Activated naive CD8-positive, alpha-beta T cell treated with anti-CD3 and anti-CD28 coated beads, Interleukin-2, amount 50 U/mL, for 16 hours (primary cell): ENCODE results near the gene MYLK2.

ENCODE experiments used
- DNase-seq: peaks from one replicate; pipeline ENCODE4 v3.0.0-alpha.2; 2020; ENCODE audit warnings: low read depth, low spot score

Gene MYLK2

DNA sequence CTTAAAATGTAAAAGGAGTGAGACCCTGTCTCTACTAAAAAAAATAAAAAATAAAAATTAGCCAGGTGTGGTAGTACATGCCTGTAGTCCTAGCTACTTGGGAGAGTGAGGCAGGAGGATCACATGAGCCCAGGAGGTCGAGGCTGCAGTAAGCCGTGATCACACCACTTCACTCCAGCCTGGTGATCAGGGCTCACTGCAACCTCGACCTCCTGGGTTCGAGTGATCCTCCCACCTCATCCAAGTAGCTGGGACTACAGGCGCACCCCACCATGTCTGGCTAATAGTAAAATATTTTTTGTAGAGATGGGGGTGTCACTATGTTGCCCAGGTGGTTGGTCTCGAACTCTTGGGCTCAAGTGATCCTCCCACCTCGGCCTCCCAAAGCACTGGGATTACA is 34.3 kb downstream of the MYLK2 start:
- no peak for DNase-seq

DNA sequence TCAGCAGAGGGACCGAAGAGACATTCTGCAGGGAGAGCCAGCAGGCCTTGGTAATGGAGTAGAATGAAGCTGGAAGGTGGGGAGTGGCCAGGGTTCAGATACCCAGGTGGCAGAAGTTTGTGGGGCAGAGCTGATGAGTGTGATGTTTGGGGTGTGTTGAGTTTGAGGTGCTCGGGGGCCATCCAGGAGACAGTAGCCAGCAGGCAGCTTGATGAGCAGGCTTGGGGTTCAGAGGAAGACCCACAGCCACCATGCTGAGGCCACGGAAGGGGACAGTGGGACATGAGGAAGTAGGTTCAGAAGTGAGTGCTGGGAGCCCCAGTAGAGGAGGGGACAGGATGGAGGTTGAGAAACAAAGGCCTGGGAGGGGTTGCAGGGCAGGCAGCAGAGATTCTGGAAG is 37.4 kb downstream of the MYLK2 start:
- DNase-seq, result no peak

DNA sequence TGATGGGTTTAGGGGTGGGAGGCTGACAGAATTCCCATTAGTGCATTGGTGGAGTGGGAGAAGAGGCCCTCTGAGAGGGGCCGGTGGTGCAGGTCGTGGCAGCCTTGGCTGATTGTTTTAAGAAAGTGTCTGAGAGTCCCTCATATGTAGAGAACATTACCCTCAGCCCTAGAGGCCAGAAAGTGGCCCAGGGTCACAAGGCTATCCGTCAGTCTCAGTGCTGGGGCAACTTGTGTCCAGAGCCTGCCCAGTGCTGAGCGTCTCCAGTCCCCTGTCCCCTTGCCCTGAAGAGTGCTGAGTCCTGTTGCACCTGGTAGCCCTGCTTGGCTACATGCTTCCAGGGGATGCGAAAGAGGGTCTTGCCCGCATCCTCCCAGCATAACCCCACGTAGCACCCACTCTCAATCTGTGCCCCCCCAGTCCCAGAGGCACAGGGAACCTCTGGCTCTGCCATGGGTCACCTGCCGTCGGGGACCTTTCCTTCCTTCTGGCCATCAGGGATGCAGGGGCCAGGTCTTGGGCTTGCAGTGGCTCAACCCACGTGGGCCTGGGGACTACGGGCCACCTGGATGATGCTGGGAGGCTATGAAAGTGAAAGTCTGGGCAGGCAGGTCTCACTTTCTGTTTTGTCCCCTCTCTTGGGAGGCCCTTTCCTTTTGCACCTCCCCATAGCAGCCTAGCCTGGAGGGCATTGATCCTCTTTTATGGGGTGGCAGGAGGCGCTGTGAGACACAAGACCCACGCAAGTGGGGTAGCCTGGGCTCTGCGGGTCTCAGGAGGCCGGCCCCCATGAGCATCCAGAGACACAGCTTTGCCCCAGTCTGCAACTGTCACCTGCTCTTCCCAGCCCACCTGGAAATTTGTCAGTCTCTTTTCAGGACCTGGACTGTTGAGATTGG is 39.0 kb downstream of the MYLK2 start:
- DNase-seq, result no peak

DNA sequence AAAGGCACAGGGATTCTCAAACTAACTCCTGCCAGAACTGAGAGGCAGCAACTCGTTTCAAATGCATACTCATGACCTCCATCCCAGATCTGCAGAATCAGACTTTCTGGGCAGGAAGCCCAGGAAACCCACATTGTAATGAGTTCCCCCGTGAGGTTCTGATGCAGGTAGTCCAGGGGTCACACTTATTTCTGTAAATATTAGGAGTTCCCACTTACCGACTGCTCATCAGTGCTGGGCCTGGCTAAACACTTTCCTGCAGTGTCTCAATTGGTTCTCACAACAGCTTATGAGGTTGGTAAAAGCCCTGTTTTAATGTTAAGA is 39.6 kb downstream of the MYLK2 start:
- no peak for DNase-seq

DNA sequence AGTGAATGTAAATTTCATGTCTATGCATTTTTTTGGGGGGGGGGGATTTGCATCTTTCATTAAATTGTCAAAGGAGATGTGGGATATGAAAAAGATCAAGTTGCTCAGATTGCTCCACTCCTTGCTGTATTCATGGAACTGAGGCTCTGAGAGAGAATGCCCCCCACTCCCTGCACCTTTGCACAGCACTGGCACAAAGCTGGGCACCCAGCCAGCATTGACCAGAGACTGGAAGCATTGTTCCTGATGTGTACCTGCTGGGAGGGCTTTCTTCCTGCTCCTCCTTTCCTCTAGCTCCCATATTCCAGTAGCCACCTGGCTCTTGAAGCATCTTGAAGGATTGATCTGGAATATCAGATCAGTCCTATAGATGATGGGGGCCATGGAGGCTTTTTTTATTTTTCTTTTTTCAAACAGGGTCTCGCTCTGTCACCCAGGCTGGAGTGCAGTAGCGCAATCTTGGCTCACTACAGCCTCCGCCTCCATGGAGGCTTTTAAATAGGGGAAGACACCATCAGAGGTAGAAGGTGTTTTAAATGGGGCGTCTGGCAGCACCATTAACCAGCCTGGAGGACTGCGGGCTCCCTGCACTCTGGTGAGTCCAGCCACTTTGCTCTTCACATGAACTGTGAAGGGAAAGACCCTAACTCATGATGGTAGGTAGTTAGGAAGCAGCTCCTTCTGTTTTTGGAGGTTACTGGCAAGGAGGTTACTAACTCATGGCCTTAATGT is 40.3 kb downstream of the MYLK2 start:
- DNase-seq, result no peak

DNA sequence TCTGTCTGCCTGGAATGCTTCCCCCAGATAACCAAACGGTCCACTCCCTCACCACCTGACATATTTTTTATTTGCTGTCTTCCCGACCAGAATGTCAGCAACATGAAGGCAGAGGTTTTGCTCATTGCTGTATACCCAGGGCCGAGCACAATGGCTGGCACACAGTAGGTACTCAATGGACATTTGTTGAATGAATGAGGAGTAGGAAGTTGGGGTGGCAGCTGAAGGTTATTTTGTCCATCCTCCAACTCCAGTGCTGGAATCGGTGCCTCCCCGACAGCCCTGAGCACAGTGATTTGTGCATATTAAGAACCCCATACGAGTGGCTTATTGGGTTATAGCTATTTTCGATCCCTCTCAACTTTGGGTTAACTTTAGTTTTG is 40.8 kb downstream of the MYLK2 start:
- DNase-seq, result no peak

DNA sequence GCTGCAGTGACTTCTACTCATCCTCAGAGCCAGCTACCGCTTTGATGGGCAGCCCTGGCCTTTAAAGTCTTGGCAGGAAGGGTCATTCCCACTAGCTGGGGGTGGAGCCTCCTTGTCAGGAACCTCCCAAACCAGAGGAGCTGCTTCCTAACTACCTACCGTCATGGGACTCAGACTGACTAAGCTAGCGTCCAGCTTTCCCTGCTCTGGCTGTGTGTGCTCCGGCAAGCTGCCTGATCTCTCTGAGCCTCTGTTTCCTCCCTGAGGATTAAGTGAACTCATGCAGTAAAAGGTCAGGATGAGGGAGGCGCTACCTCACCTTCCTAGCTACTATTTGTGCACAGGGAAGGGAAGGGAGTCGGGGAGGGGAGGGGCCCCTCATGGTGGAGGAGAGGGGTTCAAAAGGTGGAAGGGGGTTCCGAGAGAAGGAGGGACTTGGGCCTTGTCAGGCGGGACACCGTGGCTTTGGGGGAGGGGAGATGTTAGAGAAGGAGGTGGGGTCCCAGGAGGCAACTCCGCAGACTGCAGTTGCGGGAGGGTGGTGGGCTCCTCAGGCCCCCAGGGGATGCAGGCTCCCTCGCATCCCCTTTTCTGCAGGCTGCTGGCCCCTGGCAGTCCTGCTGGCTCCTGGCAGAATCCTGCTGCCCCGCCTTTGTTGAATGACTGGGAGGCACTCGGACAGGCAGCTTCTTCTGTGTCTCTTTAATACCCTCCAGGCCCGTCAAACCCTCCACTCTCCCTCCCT is 41.4 kb downstream of the MYLK2 start:
- DNase-seq, result no peak

DNA sequence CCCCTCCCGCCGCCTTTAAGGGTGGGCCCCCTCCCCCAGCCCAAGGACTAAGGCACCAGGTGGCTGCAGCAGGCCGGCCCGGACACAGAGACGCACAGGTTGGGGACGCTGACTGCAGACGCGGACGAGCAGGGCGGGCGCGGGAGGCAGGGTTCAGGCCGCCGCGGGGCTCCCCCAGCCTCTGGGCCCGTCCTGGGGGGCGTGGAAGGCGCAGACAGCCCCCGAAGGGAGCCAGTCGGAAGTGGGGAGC is 41.9 kb downstream of the MYLK2 start:
- no peak for DNase-seq

DNA sequence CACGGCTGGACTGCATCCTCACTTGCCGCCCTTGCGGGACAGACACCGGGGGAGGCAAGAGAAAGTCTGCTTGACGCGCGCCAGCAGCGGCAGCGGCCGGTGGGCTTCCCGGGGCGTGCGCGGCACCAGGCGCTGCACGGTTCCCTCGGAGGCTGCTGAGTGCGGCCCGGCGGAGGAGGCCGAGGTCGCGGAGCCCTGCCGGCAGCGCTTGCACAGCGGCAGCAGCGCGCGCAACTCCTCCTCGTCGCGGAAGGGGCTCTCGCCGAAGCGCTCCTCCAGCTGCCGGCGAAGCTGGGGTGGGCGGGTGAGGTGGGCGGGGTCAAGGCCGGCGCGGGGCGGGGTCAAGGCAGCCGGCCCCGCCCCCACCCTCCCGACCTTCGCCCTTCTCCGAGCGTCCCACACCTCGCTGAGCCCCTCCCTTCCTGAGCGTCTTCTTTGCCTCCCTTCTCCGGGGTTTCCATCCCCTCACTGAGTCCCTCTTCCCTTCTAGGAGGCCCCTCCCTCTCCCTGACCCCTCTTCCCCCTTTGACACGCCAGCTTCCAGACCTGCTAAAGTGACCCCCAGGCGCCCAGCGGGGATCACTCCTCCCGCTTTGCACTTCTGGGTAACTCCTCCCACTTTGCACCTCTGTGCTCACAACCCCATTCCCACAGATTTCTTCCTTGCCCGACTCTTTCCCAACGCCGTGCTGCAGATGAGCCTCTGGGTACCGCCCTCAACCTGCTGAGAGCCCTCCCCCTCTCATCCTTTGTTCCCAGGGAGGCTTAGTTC is 42.4 kb downstream of the MYLK2 start:
- DNase-seq, result peak; percentile 47

DNA sequence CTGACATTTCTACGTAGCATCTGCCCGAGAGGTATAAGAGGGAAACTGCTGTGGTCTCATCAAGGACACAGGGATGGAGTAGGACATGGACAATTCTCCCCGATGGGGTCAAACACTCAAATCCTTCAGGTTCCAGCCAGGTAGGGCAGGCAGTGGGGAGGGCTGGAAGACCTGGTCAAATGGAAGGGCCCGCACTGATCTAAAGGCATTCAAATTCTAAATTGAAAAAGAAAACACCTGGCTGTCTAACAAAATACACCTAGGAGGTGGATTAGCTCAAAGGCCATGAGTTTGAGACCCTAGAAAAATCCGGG is 43.0 kb downstream of the MYLK2 start:
- no peak for DNase-seq

DNA sequence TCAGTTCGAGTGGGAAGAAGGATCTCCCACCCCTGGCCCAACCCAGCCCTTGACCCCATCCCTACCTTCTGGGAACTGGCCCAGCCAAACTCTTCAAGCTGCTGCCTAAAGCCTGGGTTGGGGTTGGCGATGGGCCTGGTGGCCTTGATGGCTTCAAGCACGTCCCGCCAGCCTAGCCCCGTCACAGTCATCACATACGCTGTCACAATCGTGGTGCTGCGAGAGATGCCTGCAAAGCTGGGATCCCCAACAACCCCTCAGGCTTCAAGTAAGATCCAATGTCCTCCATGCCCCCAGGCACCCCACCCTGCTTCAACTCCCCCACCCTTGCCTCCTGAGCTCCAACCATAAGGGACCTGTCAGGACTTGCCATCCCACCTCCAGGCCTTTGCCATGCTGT is 43.4 kb downstream of the MYLK2 start:
- no peak for DNase-seq

DNA sequence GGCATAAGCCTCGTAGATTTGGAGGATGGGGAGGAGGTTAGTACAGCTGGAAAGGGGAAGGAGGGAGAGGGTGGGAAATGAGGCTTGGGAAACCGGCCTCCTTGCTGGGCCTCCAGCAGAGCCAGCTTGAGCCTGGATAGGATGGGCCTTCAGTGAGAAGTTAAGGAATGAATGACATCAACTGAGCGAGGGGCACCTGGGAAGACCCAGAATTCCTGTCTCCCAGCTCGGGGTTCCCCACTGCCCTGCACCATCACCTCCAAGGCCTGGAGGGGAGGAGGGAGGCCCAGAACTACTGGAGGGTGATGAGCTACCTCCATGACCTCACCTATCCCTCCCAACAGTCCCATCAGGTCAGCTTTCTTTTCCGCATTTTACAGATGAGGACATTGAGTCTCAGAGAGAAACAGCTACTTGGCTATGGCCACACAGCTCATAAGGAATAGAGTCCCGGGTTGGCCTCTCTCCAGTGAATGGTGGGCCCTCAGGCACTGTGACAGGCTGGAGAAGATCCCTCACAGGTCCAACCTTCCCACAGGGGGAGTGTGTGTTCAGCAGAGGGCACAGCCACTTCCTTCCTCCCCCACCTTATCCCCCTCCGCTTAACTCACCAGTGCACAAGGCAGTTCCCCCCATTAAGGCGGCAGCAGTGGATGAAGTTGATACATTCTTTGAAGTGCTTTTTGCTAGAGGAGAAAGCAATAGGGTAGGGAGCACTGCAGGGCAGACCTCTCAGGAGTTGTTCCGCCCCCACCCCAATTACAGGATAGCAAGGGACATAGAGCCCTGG is 44.3 kb downstream of the MYLK2 start:
- no peak for DNase-seq

DNA sequence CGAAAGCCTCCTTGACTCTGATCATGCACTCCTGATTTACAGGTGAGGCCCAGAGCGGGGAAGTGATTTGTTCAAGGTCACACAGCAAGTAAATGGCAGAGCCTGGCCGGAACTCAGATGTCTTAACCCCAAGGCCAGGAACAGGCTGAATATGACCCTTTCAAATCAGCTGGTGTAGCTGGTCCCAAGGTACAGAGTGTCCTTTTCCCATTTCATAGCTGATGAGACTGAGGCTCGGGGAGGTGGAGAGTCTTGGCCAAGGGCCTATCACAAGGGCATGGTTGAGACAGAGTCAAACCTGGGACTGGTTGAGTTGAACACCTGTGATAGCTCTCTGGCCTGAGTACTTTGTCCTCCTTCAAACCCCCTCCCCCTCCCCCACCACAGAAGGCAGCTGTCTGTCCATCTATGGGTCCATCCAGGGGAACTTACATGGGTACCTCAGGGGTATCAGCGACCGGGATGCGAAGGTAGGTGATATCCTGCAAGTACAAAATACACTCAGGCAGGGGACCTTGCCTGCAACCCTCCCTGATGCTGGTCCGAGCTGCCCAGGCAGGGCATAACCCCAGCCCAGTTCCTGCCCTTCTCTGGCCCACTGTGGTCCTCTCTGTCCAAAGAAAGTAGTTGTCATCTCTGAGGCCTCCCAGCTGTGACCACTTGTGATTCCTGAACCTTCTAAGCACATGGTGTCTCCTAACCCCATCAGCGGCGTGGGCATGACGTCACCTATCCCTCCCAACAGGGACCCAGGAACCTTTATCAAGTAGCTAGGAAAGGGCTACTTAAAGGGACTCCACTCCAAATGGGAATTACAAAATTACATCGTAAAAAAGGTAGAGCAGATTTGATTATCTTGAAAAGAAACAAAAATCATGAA is 45.6 kb downstream of the MYLK2 start:
- no peak for DNase-seq

DNA sequence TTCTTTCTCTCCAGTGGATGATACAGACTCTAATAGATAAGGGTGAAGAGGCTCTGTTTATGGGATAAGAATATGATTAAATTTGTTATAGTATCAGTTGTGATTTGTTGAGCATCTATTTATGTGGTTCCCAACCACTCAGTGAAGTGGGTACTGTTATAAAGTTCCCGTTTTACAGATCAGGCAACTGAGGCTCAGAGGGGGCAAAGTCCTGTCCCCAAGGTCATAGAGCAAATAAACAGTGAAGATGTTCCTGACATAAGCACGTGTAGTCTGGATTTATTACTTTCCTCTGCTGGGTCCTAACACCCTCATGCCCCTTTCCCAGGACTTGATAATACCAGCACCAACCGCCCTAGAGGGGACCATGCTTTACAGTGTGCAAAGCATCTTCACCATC is 47.1 kb downstream of the MYLK2 start:
- DNase-seq, result no peak

DNA sequence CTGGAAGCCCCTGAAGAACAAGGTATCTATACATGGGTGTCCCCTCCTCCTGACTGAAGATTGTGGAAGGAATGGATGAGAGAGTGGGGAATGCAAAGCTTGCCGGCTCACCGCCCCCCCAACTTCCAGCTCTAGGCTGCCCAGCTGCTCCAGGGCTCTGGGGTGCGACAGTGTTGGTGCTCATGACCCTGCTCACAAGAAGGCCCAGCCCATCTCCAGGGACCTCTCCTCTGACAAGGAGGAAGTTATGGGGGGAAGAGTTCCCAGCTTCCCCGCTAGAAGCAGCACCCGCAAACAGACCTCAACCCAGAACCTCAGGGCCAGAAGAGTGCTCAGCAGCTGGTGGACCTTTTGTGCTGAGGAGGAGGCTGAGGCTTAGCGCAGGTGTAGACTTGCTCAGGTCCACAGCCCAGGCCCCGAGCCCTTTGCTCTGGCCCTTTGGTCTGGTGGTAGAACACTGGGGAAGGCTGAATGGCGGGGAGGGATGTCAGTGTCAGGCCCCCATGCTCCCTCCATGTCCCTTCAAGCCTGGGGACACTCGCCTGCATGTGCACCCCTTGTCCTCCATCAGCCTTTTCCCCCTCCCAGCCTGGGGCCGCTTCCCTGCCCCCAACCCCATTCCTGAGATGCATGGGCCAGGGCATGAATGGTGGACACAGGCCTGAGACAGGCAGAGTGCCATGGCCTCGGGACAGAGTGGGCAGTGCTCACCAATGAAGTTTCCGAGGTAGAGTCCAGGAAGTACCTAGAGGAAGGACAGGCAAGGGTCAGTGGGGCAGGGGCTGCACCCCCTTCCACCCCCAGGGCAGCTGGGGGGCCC is 49.9 kb downstream of the MYLK2 start:
- no peak for DNase-seq

DNA sequence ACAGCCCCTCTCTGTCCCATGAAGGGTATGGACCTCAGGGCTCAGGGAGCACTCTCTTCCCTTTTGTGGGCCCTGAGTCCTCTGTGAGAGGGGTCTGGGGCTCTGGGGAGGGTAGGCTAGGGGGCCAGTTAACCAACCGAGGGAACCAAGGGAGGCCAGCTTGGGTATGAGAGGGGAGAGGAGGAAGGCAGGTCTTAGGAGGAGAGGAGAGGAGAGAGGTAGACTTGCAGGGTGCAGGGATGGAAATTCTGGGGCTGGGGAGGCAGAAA is 50.5 kb downstream of the MYLK2 start:
- no peak for DNase-seq

DNA sequence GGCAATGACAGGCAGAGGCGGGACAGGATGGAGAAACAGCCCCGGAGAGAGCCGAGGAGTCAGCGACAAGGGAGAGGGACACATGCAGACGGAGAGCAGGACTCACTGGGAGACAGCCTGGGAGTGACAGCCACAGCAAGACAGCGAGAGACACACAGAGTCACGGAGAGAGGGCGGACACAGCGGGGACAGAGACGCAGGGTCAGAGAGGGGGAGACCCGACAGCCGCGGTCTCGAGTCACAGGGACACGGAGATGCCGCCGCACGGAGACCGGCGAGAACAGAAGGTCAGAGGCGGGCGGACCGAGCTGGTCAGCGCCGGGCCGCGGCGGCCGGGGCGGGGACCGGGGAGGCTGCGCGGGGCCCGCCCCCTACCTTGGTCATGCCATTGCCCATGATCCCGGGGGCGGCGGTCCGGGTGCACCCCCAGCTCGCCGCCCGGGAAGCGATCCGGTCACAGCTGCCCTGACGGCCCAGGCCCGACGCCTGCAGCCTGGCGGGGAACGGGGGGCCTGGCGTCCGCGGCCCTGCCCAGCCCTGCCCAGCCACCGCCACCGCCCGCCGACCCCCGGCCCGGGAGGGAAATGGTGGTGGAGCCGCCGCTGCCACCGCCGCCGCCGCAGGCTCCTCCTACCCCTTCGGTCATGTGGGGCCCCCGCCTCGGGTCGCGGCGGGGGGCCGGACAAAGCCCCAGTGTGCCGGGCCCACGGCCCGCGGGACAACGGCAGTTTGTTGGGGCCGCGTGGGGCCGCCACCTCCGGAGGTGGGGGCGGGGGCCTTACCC is 51.0 kb downstream of the MYLK2 start, which contains the start of the genes DUSP15 and TTLL9:
TSS of gene DUSP15 (minus strand) at position 586 of the 784 bp plus-strand sequence. CDS start at position 396, 190 bp downstream.
TSS of gene TTLL9 (plus strand) at position 693 of the 784 bp plus-strand sequence. CDS start 493 bp downstream, outside the sequence.
- no peak for DNase-seq

DNA sequence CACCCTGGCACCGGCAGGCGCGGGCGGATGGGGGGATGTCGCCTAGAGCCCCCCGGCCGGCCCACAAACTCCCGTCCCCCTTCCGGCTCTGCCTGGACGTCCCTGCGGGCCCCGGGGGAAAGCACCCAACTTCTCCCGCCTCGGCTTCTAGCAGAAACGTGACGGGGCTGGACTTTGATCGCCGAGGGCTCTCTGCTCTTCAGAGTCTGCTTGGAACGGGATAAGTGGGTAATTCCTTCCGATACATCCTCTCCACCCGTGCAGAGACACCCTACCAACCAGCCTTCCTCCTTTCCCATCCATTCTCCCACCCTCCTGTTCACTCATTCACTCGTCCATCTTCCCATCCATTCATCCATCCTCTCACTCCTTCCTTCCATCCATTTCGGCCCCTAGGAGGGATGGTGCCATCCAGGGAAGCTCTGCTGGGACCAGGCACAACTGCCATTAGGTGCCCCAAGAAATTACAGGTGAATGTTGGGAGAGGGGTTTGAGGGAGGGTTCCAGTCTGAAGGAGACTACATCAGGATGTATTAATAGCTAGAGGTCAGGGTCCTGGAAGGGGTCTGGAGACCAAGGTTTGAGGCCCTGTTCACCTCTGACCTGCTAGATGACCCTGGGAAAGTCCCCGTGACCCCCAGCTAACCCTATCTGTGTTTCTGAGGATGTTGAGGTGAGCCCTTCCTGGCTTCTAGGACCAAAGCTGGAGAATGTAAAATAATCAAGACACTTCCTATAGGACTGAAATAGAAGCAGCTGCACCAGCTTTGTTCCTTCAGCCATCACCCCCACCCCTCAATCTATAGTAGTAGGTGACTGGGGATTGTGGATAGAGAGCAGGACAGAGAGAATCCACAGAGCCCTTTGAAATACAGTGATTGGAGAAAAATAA is 51.8 kb downstream of the MYLK2 start:
- DNase-seq, result no peak
